ENCODE results near the gene TRIM73. TPM values are rescaled to one million over a fixed set of nuclear protein-coding genes. Genes with fewer than 3 reads are reported as not detected.
"Not testable (repeated sequence)": the region's sequence is repeated elsewhere in the genome, so short reads cannot be mapped to it uniquely, and the experiment has no call there.

TRIM73 gene
- total RNA-seq, 1 donor from 2014 or later: 5.4 TPM

GRCh38 chr7:75415428-75415817 is 20.0 kb downstream of the TRIM73 start:
- DNase-seq (ENCODE audit: low spot score): not testable (repeated sequence)

- not testable (repeated sequence) for DNase-seq (ENCODE audit: low spot score)
Measured at GRCh38 chr7:75415829-75416373, 20.5 kb downstream of the TRIM73 start.

- not testable (repeated sequence) for DNase-seq (ENCODE audit: low spot score)
Measured at GRCh38 chr7:75416787-75417186, 21.4 kb downstream of the TRIM73 start.

GRCh38 chr7:75418292-75418858 is 22.9 kb downstream of the TRIM73 start:
- DNase-seq (ENCODE audit: low spot score): not testable (repeated sequence)

- DNase-seq (ENCODE audit: low spot score): not testable (repeated sequence)
Measured at GRCh38 chr7:75419210-75419609, 23.8 kb downstream of the TRIM73 start.

- DNase-seq (ENCODE audit: low spot score): not testable (repeated sequence)
Measured at GRCh38 chr7:75419693-75420092, 24.3 kb downstream of the TRIM73 start.

- DNase-seq (ENCODE audit: low spot score): not testable (repeated sequence)
Measured at GRCh38 chr7:75420152-75420551, 24.7 kb downstream of the TRIM73 start.

GRCh38 chr7:75421798-75422710 is 26.6 kb downstream of the TRIM73 start:
- not testable (repeated sequence) for DNase-seq (ENCODE audit: low spot score)

GRCh38 chr7:75423481-75423880 is 28.1 kb downstream of the TRIM73 start:
- not testable (repeated sequence) for DNase-seq (ENCODE audit: low spot score)

- DNase-seq (ENCODE audit: low spot score): not testable (repeated sequence)
Measured at GRCh38 chr7:75439000-75439399, 43.6 kb downstream of the TRIM73 start.

- not testable (repeated sequence) for DNase-seq (ENCODE audit: low spot score)
Measured at GRCh38 chr7:75442101-75442464, 46.7 kb downstream of the TRIM73 start.

- not testable (repeated sequence) for DNase-seq (ENCODE audit: low spot score)
Measured at GRCh38 chr7:75442465-75443111, 47.2 kb downstream of the TRIM73 start.

GRCh38 chr7:75449946-75450345 is 54.5 kb downstream of the TRIM73 start:
- not testable (repeated sequence) for DNase-seq (ENCODE audit: low spot score)

- not testable (repeated sequence) for DNase-seq (ENCODE audit: low spot score)
Measured at GRCh38 chr7:75452494-75452955, 57.1 kb downstream of the TRIM73 start.

Other genes starting within 250 kb of the TRIM73 start
- 46.5 TPM for gene POM121C, start 90.7 kb downstream of the TRIM73 start, total RNA-seq
- not detected for gene SPDYE5, start 96.7 kb downstream of the TRIM73 start, total RNA-seq